Bronchus fibroblast of lung (primary cell): ENCODE measurements around the gene MTMR11. TPM values are rescaled to one million over a fixed set of nuclear protein-coding genes. Genes with fewer than 3 reads are reported as not detected.

Source experiments
- total RNA-seq: library from RNA; depleted of rRNA; stranded (reverse); fragments of >200 nt; gene quantifications from 2 replicates; pipeline ENCODE4 v1.2.3, GENCODE V29; 2015

The MTMR11 gene, protein sequence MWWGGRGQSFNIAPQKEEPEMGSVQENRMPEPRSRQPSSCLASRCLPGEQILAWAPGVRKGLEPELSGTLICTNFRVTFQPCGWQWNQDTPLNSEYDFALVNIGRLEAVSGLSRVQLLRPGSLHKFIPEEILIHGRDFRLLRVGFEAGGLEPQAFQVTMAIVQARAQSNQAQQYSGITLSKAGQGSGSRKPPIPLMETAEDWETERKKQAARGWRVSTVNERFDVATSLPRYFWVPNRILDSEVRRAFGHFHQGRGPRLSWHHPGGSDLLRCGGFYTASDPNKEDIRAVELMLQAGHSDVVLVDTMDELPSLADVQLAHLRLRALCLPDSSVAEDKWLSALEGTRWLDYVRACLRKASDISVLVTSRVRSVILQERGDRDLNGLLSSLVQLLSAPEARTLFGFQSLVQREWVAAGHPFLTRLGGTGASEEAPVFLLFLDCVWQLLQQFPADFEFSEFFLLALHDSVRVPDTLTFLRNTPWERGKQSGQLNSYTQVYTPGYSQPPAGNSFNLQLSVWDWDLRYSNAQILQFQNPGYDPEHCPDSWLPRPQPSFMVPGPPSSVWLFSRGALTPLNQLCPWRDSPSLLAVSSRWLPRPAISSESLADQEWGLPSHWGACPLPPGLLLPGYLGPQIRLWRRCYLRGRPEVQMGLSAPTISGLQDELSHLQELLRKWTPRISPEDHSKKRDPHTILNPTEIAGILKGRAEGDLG
- 8.7 and 9.5 TPM in 2 replicates for total RNA-seq

DNA sequence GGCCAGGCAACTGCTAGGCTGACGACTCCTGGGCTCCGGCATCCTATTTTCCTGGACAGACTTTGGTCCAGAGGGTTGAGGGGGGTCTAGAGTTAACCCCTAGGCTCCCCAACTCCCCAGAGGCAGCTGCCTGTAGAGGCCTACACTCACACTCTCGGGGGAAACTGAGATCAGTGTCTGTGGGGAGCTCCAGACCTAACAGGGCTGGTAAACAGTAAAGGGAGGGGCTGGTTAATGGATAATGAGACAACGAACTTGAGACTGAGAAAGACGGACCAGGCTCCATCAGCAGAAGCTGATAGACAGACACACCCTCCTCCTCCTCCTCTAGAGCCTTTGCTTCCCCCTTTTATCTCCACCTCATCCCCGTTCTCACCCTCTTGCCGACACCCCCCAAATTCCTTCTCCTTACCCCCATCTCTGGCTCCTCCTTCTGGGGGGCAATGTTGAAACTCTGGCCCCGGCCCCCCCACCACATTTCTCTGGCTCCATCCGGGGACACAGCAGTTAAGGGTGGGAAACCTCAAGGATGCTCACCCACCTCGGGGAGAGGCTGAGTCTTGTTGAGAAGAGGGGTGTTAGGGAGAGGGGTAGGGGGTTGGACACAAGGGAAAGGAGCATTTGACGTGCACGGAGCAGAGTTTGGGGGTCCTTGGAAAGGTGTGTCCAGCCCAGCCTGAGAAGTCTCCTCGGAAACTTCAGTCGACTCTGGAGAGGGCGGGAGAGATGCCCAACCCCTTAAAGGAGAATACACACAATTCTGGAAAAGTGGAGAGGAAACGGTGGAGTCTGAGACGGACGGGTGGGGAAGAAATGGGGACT, at the start of gene MTMR11:
MTMR11 (minus strand) TSS at position 710 of the 822 bp plus-strand sequence; CDS start at position 478, 232 bp downstream.

GRCh38 chr1:149927563-149928400, 8.9 kb downstream of the MTMR11 start, which contains the start of gene SF3B4:
TSS of gene SF3B4 (minus strand) at chr1:149927803. CDS start at chr1:149927759, 44 bp downstream.

GRCh38 chr1:149917571-149918144, 19.0 kb downstream of the MTMR11 start, which contains the start of gene SV2A:
TSS of gene SV2A (minus strand) at chr1:149917844. CDS start at chr1:149913840, 4,004 bp downstream.

DNA sequence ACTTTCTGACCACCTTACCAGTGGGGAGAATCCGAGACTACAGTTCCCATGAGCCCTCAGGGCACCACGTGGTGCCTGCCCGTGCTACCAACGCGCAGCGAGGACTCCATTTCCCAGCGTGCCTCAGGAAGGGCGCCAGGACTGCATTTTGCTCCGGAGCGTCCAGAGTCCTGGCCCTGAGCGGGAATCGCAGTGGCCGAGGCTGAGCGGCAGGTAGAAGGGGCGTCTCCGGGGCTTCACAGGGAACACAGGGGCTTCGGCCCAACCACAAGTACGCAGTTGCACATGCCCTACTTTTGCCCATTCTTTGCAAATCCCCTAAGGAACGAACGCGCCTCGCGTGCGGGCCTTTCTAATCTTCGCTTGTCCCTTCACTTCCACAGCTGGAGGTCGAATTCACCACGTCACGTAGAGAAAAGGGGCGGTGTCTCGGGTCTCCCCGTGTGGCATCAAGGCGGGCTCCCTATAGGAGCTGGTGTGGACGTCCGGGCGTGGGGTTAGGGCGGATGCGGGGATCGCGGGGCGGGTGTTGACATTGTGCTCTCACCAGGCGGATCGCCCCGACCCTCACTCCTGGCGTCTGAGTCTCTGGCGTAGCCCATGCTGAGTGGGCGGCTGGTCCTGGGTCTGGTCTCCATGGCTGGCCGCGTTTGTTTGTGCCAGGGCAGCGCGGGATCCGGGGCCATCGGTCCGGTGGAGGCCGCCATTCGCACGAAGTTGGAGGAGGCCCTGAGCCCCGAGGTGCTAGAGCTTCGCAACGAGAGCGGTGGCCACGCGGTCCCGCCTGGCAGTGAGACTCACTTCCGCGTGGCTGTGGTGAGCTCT, 37.0 kb downstream of the MTMR11 start, which contains the start of gene BOLA1:
BOLA1 (plus strand) TSS at position 109 of the 825 bp plus-strand sequence; CDS start at position 601, 492 bp downstream.

Other genes with a start within 250 kb of the MTMR11 start
- gene FCGR1A, start 154.2 kb downstream of the MTMR11 start, total RNA-seq, result not detected in 2 replicates
- gene BOLA1, start 37.3 kb downstream of the MTMR11 start, total RNA-seq, result 21.3 and 23.5 TPM in 2 replicates
- gene SV2A, start 19.0 kb downstream of the MTMR11 start, total RNA-seq, result 27.5 and 29.9 TPM in 2 replicates
- 9.8 and 13.4 TPM in 2 replicates for gene SF3B4, start 9.1 kb downstream of the MTMR11 start, total RNA-seq
- 5.4 and 6.7 TPM in 2 replicates for gene OTUD7B, start 73.8 kb upstream of the MTMR11 start, total RNA-seq
- 25.1 and 29.1 TPM in 2 replicates for gene VPS45, start 130.9 kb upstream of the MTMR11 start, total RNA-seq
- gene PLEKHO1, start 213.0 kb upstream of the MTMR11 start, total RNA-seq, result 52.3 and 57.8 TPM in 2 replicates